ENCODE measurements around the gene DPP3. TPM values are rescaled to one million over a fixed set of nuclear protein-coding genes. Genes with fewer than 3 reads are reported as not detected.

DPP3 gene
- total RNA-seq, 4 donors from 2014 or later = 15.5 to 48.5 (median 20.1) TPM

- TF ChIP-seq CTCF (IDR thresholded peaks at IDR 0.05) (no peak), POLR2A (IDR thresholded peaks at IDR 0.05) (no peak)
- WGBS, 2 donors = 83 to 87% methylated on average over 6 of the region's 7 CpGs
- no peak for DNase-seq (ENCODE audit: low spot score in 2 of 2)
- H3K4me3 ChIP-seq (ENCODE audit: low read depth, poor library complexity, severe bottlenecking) = no peak overlapping the region
- intact Hi-C loops (cut with DNase I; ENCODE audit: low total_unique reads) = no loop called here
Observed at GRCh38 chr11:66556086-66556485, 75.9 kb downstream of the DPP3 start.

DNA sequence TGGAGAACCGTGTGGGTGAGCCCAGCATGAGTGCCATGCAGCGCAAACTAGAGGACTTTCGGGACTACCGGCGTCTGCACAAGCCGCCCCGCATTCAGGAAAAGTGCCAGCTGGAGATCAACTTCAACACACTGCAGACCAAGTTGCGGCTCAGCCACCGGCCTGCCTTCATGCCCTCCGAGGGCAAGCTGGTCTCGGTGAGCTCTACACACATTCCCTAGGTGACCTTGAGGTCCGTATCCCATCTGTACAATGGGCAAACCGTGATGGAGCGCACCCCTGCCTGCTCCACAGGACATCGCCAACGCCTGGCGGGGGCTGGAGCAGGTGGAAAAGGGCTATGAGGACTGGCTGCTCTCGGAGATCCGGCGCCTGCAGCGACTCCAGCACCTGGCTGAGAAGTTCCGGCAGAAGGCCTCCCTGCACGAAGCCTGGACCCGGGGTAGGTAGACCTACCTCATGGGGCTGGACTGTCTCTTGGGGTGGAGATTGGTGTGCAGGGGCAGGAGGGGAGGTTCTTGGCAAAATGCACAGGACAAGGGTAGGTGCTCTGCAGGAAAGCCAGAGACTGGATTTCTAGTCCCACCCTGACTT lies 77.6 kb downstream of the DPP3 start:
- WGBS, 2 donors = 89 to 92% methylated on average over 16 to 20 of the region's 24 CpGs
- no peak for DNase-seq (ENCODE audit: low spot score in 2 of 2)
- no peak overlapping the region for H3K4me3 ChIP-seq (ENCODE audit: low read depth, poor library complexity, severe bottlenecking)
- TF ChIP-seq CTCF (IDR thresholded peaks at IDR 0.05) (no peak), POLR2A (IDR thresholded peaks at IDR 0.05) (no peak)
- intact Hi-C loops (cut with DNase I; ENCODE audit: low total_unique reads) = no loop called here

Other genes with a start within 250 kb of the DPP3 start
- 10 to 100 TPM; 16.8 to 37.3 (median 23.0) TPM for gene KLC2, start 222.7 kb upstream of the DPP3 start, total RNA-seq
- gene RAB1B, start 211.8 kb upstream of the DPP3 start, total RNA-seq = 100 to 1,000 TPM; 118 to 143 (median 126) TPM
- 1 to 10 TPM in 1 of 4 donors, under 1 TPM in 1, not detected in 2; 0.42 to 3.2 TPM for gene CNIH2, start 202.3 kb upstream of the DPP3 start, total RNA-seq
- 10 to 100 TPM; 55.3 to 76.2 (median 74.1) TPM for gene YIF1A, start 191.3 kb upstream of the DPP3 start, total RNA-seq
- gene TMEM151A, start 188.5 kb upstream of the DPP3 start, total RNA-seq = not detected
- 10 to 100 TPM in 2 of 4 donors, 1 to 10 TPM in 2; 6.3 to 23.5 (median 12.3) TPM for gene CD248, start 163.4 kb upstream of the DPP3 start, total RNA-seq
- gene RIN1, start 144.0 kb upstream of the DPP3 start, total RNA-seq = 10 to 100 TPM; 48.3 to 56.9 (median 53.8) TPM
- 10 to 100 TPM; 40.1 to 68.4 (median 57.5) TPM for gene BRMS1, start 135.3 kb upstream of the DPP3 start, total RNA-seq
- gene B4GAT1, start 132.8 kb upstream of the DPP3 start, total RNA-seq = 10 to 100 TPM; 23.9 to 32.4 (median 30.0) TPM
- gene SLC29A2, start 108.7 kb upstream of the DPP3 start, total RNA-seq = 1 to 10 TPM; 1.8 to 2.7 (median 2.4) TPM
- under 1 TPM in 1 of 4 donors, not detected in 3; 0.19 TPM for gene NPAS4, start 59.4 kb upstream of the DPP3 start, total RNA-seq
- gene MRPL11, start 41.6 kb upstream of the DPP3 start, total RNA-seq = 10 to 100 TPM; 30.6 to 41.1 (median 36.2) TPM
- 10 to 100 TPM; 14.3 to 22.0 (median 17.1) TPM for gene PELI3, start 13.5 kb upstream of the DPP3 start, total RNA-seq
- 10 to 100 TPM; 27.4 to 51.6 (median 37.1) TPM for gene BBS1, start 30.2 kb downstream of the DPP3 start, total RNA-seq
- gene ZDHHC24, start 65.6 kb downstream of the DPP3 start, total RNA-seq = 10 to 100 TPM in 3 of 4 donors, 1 to 10 TPM in 1; 9.9 to 18.0 (median 14.7) TPM
- not detected for gene ACTN3, start 66.5 kb downstream of the DPP3 start, total RNA-seq
- gene CTSF, start 88.2 kb downstream of the DPP3 start, total RNA-seq = 100 to 1,000 TPM in 2 of 4 donors, 10 to 100 TPM in 2; 96.4 to 120 (median 103) TPM
- gene CCDC87, start 112.6 kb downstream of the DPP3 start, total RNA-seq = under 1 TPM; 0.11 to 0.42 (median 0.25) TPM
- gene CCS, start 112.8 kb downstream of the DPP3 start, total RNA-seq = 10 to 100 TPM; 13.7 to 24.2 (median 15.2) TPM
- 10 to 100 TPM; 35.8 to 47.4 (median 44.6) TPM for gene RBM14, start 136.2 kb downstream of the DPP3 start, total RNA-seq
- 10 to 100 TPM; 59.2 to 96.6 (median 76.0) TPM for gene RBM4, start 158.3 kb downstream of the DPP3 start, total RNA-seq
- 10 to 100 TPM in 2 of 4 donors, 1 to 10 TPM in 2; 8.6 to 18.0 (median 12.2) TPM for gene RBM4B, start 197.5 kb downstream of the DPP3 start, total RNA-seq
- 100 to 1,000 TPM; 435 to 663 (median 597) TPM for gene SPTBN2, start 248.8 kb downstream of the DPP3 start, total RNA-seq

Data from lower leg skin (tissue), 4 donors.